Activated CD8-positive, alpha-beta memory T cell treated with anti-CD3 and anti-CD28 coated beads for 48 hours (primary cell): Measurements from ENCODE around the gene COL1A1.

Experiments
- DNase-seq, 3 experiments: peaks; one replicate each; pipeline ENCODE4 v3.0.0-alpha.2; 2020; ENCODE audit warnings: low read depth in 2 of 3, low spot score in 2 of 3

Gene COL1A1

DNA sequence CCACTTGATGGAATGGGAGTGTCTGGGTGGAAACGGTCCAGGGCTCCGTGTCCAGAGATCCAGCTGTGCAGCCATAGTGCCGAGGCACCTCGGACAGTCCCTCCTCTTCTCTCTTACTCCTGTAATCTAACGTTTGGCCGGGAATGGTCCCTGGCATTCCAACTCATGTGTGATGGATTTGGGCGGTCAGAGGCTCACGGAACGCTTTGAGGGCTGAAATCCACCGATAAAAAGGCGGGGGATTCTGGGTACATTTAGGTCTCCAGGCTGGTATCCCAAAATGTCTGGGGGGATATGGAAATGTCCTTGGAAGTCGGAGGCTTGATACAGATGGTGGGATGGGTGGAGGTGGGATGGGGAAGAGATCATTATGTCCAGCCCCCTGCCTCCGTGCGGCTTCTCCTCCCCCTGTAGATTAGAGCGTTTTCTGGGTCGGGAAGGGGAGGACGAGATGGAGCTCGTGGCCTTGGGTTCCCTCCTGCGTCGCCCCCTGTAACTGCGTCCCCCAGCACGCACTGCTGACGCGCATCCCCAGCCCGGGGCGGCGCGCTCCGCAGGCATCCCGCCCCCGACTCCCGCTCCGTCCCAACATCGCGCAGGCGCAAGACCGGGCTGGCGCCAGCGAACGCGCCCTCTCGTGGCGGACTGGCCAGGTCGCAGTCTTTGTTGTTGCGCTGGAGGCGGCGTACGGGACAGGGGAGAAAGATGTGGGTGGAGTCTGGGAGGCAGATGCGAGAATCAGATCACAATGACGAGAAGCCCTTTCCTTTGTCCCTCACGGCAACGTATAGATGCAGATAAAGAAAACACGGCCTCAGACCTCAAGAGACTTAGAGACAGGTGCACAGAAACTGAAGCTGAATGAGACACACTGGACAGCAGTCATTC lies 40.2 kb downstream of the COL1A1 start:
- peak; percentile 94 to 97 (median 95) for DNase-seq

DNA sequence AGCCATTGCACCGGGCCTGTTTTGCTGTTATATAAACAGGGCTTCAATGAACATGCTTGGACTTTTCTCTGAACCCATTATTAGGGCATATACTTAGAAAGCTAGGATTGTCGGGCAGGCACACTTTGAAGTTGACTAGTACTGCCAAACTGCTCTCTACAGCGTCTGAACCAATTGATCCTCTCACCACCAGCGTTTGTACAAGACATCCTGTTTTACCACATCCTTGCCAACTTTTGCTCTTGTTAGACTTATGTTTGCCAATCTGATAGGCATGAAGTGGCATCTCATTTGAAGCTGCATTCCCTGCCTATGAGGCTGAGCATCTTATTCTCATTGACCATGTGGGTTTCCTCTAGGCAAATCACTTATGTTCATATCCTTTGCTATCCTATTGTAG lies 43.5 kb downstream of the COL1A1 start:
- no peak for DNase-seq

- no peak for DNase-seq
Observed at GRCh38 chr17:50155115-50155819, 46.2 kb downstream of the COL1A1 start.

- DNase-seq: no peak
Observed at GRCh38 chr17:50154604-50155003, 46.8 kb downstream of the COL1A1 start.

GRCh38 chr17:50153650-50154575 lies 47.5 kb downstream of the COL1A1 start:
- no peak for DNase-seq

DNA sequence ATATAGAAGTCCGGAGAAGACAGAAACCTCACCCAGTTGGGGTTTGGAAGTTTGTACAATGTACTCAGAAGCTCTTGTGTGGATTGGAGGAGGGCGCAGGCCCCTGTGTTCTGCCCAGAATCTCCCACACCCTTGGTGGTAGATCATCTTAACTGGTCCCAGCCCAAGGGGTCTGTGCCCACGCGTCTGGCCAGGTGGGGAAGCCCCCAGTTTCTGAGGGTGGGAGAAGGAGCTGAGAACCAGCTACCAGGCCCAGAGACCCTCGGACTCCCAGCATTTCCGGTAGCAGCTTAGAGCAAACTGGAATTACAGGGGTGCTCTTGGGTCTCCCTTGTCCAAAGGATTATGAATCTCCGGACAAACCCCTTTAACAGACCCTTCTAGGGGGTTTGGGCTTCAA lies 48.7 kb downstream of the COL1A1 start:
- DNase-seq: no peak

GRCh38 chr17:50151937-50152547 lies 49.4 kb downstream of the COL1A1 start:
- no peak for DNase-seq

DNA sequence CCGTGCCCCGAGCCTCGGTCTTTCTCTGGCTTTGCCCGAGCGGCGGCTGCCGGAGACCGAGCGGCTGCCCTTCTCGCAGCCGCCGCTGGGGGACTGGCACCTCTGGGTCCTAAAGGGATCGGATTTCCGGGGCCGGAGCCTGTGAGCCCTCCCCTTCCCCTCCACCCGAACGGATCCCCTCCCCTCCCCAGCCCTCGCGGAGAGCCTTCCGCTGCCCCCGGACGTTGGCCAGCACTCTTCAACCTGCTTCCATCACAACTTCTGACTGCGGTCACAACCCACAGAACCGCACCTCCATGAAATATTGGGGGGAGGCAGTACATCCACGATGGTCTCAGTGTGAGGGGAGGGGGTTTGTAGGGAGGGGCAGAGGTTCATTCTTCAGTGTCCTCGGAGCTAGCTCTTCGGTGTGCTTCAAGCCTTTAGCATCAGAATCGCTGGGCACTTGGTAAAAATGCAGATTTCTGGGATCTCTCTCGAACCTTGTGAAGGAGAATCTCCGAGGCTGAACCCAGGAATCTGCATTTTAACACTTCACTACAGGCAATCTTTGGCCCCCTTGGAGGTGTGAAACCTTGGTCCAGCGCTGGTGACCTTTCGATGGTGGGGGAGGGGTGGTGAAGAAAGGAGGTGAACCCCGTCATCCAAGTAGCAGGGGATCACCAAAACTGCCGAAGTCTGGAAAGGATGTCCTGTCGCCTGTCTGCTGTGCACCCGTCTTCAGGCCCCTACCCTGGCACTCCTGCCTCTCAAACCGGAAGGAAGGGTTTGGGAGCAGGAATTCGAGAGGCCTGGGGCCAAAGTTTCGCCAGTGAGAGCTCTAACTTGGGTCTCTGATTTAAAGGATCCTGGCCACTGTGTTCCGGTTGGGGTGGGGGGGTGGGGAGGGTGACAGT lies 50.1 kb downstream of the COL1A1 start:
- peak; percentile 68 to 78 (median 75) for DNase-seq

DNA sequence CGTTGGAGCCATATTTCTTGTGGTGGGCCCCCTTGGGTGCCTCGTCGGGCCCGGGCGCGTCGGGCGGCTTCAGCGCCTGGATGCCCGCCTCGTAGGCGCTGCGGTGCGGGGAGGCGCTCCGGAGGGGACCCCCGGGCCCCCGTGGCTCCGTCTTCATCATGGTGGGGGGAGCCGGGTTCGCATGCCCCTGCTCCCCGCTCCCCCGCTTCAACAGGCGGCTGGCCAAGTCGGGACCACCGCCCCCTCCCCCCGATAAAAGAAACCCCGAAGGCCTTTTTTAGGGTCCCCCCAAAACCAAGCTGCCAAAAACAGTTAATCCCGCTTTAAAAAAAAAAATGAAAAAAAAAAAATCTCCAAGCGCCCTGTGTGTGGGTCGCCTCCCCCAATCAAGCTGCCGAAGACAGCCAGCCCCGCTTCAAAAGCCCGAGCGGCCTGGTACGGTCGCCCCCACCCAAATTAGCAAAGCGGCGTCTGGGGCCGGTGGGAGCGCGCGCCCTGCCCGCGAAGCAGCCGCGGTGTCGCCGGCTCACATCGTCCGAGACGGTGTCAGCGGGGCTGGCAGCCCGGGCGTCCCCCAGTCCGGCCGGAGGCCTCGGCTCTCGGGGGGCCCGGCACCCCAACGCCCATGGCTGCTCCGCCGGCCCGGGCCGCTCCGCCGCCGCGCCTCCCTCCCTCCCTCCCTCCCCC lies 50.9 kb downstream of the COL1A1 start, which contains the start of gene PPP1R9B:
PPP1R9B (minus strand) TSS at position 324 of the 687 bp plus-strand sequence; CDS start at position 160, 164 bp downstream.
- DNase-seq: no peak

DNA sequence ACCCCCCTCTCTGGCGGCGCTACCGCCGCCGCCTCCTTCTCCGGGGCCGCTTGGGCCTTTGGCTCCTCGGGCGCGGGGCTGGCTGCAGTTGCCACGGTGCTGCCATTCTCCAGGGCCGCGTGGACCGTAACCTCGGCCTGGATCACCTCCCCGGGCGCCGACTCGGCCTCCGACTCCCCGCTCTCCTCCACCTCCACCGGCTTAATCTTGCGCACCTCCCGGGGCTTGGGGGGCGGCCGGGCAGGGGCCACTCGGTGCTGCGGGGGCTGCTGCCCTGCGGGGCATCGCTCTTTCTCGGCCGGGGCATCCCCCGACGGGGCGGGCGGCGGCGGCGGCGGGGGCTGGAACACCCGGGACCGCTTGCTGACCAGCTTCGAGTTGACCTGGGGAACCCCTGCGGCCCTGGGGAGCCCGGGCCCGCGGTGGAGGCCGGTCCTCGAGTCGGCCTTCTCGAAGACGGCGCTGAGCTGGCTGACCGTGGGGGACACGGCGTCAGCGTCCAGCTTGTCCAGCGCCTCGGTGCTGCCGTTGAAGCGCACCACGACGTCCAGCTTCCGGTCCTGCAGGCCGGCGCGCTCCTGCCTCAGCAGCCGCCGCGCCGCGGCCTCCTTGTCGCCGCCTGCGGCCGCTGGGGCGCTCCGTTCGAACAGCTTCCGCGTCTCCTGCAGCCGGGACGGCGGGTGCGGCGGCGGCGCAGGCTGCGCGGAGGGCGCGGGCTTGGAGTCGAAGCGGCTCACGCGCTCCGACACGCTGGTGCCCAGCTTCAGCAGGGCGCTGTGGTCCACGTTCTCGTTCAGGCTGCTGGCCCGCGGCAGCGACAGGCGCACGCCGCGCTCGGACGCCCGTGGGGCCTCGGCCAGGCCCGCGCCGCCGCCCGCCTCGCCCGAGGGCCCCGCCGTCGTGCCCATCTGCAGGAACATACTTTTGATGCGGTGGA lies 51.7 kb downstream of the COL1A1 start:
- DNase-seq: no peak

GRCh38 chr17:50149091-50149416 lies 52.4 kb downstream of the COL1A1 start:
- DNase-seq: no peak

DNA sequence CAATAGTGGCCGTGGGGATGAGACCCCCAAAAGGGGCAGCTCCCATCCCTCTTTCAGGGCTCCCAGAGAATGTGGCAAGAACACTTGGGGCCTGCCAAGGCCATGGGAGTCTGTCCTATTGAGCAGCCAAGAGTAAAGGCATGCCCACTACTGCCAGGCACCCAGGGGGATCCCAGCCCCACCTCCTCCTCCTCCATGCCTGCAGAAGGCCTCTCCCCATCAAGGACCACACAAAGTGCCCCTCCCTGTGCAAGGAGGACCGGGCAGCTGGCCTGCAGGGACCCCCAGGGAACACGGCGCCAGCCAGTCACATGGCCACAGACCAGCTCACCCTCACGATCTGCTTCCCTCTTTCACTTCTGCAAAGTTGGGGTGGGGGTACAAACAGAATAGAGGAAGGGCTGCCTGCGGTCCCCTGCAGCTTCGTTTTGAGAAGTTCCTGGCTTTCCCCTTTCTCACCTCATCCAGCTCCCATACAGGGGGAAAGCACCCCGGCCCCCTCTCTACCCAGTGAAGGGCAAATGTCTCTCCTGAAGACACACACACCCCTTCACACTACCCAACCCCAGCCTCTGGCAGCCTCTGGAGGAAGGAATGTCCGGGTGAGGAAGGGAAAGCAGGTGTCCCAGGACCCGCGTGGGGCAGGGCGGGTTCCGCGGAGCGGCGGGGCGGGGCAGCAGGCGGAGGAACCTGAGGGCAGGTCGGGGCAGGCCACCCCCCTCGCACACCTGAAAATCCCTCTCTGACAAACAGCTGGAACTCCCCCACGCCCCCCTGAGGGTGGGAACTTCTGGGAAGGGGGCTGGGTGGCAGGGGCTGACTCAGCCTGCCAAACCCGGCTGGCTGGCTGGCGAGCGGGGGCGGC lies 53.0 kb downstream of the COL1A1 start:
- peak in 1 of 3 experiments; percentile 56 for DNase-seq

GRCh38 chr17:50147841-50148225 lies 53.6 kb downstream of the COL1A1 start:
- no peak for DNase-seq

GRCh38 chr17:50146927-50147665 lies 54.3 kb downstream of the COL1A1 start:
- DNase-seq: no peak

DNA sequence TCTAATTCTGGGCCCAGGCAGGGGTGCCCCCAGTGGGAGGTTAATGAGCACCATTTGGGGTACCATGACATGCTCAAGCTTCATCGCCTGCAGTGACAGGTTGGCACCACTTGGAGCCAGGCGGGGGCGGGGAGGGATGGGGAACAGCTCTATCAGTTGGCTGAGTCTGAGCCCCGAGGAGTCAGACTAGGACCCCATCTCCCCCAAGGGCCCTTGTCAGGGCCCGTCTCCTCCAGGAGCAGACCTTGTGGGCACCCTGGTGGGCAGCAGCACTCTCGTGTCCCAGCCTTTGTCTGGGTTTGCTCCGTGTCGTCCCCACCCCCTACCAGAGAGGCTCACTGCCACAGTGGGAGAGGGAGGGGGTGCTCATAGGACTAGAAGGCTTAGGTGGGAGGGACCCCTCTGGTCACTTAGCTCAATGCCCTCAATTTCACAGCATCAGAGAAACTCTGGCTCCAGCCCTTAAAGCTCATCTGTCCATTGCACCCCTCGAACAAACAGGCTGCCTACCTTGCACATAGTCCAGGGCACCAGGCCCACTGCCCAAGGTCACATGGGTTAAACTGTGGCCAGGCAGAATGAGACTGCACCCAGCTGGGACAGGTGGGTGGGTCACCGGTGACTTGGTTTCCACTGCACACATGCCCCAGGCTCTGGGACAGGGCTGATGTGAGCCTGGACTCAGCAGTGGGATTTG lies 55.1 kb downstream of the COL1A1 start:
- DNase-seq: no peak
